Lower leg skin (tissue), 4 donors: Measurements from ENCODE around the gene TXNDC5. TPM values are rescaled to one million over a fixed set of nuclear protein-coding genes. Genes with fewer than 3 reads are reported as not detected.

Experiments
- DNase-seq, 2 donors: peaks; one replicate each; pipeline ENCODE4 v3.0.0-alpha.2; 2019; ENCODE audit warnings: low spot score in 2 of 2
- H3K4me3 ChIP-seq: fragments of 200-600 bp; sonication (generic); 2 replicates; pipeline ENCODE4 v1.5.1; 2017; ENCODE audit warnings: mild to moderate bottlenecking, low read depth; ENCODE audit not compliant: poor library complexity, severe bottlenecking
- POLR2A ChIP-seq, 2 donors: fragments of 450-650 bp; IDR thresholded peaks; one replicate each; pipeline ENCODE4 v1.6.1; 2016 to 2017; ENCODE audit warnings: antibody characterized with exemption in 2 of 2, mild to moderate bottlenecking in 1 of 2, moderate library complexity in 1 of 2
- WGBS, 2 donors: methylation state at CpG; one replicate each; pipeline ENCODE4 v1.1.5; 2018; 5-methylcytosine and 5-hydroxymethylcytosine counted together
- intact Hi-C: fragments of 100-400 bp; cut with DNase I; formaldehyde crosslinking; loops from one replicate; pipeline ENCODE4 v1.15.0; 2023; ENCODE audit warnings: low total_unique reads
- total RNA-seq, 4 donors: library from RNA; depleted of rRNA; stranded (reverse); fragments of >200 nt; gene quantifications; one replicate each; pipeline ENCODE4 v1.1.0, GENCODE V29; 2016
- TF ChIP-seq, protein P1 (sequence below), 3 donors: fragments of 450-650 bp; IDR thresholded peaks; one replicate each; pipeline ENCODE4 v1.5.1; 2016; ENCODE audit warnings: antibody characterized with exemption in 3 of 3, mild to moderate bottlenecking in 3 of 3, moderate library complexity in 2 of 3

TXNDC5 gene
- total RNA-seq, 4 donors from 2014 or later, result 29.3 to 68.5 (median 44.1) TPM

DNA sequence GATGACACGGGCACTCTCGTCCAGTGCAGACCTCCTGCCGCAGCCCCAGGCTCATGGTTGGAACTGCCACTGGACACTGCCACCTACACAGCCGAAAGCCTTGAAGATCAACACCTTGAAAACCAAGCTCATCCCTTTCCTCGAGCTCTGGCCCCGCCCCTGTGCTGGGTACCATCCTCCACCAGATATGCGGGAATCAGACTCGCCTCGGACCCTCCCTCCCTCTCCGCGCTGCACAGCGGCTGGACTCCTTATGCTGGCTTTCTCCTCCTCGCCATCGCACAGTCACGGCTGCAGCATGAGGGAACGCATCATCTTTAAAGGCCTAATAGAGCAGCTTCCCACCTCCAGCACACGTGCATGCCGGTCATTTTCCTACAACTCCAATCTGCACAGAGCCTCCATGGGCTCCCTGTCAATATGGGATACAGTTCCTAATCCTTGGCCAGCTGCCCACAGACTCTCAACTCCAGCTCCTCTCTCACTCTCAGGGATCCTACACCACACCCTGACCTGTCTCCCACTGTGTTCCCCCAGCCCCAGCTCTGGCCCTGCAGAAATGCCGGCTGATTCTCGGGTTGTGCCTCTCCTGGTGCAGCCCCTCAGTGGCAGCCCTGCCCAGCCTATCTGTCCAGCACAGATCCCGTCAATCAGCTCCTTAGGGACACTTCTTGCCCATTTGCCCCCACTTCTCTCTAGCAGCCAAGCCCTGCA is 23.2 kb downstream of the TXNDC5 start:
- 97 to 98% methylated on average over 21 of the region's 21 CpGs for WGBS, 2 donors
- intact Hi-C loops, result no loop called here
- TF ChIP-seq POLR2A (IDR thresholded peaks at IDR 0.05), result no peak
- TF ChIP-seq, protein P1, sequence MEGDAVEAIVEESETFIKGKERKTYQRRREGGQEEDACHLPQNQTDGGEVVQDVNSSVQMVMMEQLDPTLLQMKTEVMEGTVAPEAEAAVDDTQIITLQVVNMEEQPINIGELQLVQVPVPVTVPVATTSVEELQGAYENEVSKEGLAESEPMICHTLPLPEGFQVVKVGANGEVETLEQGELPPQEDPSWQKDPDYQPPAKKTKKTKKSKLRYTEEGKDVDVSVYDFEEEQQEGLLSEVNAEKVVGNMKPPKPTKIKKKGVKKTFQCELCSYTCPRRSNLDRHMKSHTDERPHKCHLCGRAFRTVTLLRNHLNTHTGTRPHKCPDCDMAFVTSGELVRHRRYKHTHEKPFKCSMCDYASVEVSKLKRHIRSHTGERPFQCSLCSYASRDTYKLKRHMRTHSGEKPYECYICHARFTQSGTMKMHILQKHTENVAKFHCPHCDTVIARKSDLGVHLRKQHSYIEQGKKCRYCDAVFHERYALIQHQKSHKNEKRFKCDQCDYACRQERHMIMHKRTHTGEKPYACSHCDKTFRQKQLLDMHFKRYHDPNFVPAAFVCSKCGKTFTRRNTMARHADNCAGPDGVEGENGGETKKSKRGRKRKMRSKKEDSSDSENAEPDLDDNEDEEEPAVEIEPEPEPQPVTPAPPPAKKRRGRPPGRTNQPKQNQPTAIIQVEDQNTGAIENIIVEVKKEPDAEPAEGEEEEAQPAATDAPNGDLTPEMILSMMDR (IDR thresholded peaks at IDR 0.05), result no peak

DNA sequence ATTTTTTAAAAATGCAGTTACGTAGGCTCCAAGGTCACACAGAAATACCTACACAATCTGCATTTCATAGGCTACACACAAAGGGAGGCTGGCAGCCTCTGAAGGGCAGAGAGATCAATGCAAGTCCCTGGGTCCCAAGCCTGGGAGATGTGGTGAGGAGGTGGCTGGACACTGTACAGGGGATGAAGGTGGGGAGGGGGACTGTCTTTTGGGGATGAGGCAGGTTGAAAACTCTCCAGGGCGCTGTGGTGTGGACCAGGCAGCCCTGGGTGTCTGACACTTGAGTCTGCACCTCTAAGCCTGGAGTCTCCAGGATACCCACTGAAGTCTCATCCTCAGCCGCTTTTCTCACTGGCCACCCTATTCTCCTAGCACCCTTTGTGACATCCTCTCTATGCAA is 24.5 kb downstream of the TXNDC5 start:
- 94 to 99% methylated on average over 3 of the region's 3 CpGs for WGBS, 2 donors
- TF ChIP-seq, protein P1 (IDR thresholded peaks at IDR 0.05), result no peak
- TF ChIP-seq POLR2A (IDR thresholded peaks at IDR 0.05), result no peak
- DNase-seq, result no peak
- no peak overlapping the region for H3K4me3 ChIP-seq
- intact Hi-C loops, result no loop called here

More for the DNA sequence above, 23.2 kb downstream of the TXNDC5 start:
- H3K4me3 ChIP-seq, result no peak overlapping the region
- DNase-seq, result no peak

DNA sequence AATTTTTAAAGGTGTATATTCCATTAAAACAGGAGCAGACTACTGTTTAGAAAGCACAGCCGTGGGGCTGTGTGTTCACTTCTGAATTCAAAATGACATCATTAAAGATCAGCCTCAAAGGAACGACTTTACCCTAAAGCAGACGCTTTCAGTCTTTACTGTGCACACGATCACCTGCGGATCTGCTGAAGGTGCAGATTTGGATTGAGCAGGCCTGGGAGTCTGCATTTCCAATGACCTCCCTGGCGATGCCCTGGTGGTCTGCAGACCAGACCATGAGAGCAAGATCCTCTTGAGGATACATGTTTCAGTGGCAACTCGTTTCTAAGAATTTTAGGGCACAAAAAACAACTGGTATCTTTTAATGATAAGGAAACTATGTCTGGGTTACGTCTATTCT is 27.2 kb downstream of the TXNDC5 start:
- no peak for DNase-seq
- no peak for TF ChIP-seq POLR2A (IDR thresholded peaks at IDR 0.05)
- TF ChIP-seq, protein P1 (IDR thresholded peaks at IDR 0.05), result no peak
- intact Hi-C loops, result no loop called here
- WGBS, 2 donors, result 93 to 96% methylated on average over 8 of the region's 8 CpGs
- no peak overlapping the region for H3K4me3 ChIP-seq

DNA sequence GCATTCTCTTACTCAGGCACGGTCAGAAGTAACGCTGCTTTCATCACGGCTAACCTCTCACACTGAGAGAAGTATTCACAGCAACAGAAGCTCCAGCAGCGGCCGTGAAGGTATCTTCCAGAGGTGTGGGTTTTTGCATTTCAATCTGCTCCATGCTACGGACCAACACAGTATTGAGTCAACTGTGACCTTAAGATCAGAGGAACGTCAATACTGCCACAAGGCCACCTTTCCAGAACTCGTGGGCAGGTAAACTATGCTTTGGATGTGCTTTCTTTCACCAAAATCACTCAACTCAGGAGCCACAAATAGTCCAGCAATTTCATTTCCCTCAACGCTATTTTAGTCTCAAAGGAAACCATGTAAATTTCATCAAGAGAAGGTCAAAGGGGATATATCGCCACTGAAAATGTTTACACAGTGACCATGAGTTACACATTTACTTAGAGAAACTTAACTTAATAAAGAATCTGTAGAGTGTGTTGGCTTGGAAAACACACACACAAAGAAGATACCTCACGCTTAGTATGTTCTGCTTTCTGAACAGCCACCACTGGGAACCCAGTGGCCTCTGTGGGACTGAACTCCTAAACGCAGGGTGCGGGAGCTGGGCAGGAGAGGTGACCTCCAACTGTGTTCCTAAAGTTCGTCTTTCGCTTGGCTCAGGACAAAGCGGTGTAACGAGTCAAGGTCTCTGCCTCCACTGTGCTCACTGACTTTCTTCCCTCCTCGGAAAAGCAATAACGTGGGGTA is 27.9 kb downstream of the TXNDC5 start:
- H3K4me3 ChIP-seq, result no peak overlapping the region
- DNase-seq, result no peak
- WGBS, 2 donors, result 86 to 87% methylated on average over 19 of the region's 19 CpGs
- TF ChIP-seq, protein P1 (IDR thresholded peaks at IDR 0.05), result no peak
- intact Hi-C loops, result no loop called here

DNA sequence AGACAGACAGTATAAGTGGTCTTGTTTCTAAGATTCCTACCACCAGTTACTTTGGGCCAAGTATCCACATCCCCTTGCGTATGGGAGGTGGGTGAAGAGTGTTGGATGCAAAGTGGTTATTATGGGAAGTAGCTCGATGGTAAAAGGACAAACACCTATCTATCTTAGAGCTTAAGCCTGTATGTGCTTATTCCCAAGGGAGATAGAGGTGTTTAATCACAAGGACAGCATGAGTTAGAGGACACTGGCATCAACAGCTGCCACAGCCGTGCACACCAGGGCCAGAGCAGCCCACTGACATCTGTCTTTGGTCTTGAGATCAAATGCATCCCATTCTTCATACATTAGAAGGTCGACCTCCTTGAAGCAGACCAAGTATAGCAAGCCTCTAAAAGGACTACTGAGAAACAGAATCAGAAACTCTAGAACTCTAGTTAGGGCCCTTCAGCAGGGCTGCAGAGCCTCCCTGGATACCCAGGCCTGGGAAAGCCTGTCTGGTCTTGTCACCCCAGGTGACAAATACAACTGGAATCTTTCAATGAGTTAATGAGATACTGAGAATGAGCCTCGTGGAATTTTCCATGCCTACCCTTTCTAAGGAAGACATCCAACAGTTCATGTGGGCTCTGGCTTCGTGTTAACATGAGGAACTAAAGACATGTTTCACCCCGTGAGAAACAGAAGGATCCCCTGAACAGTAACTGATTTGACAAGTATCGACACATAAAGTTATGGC is 28.7 kb downstream of the TXNDC5 start:
- 68 to 77% methylated on average over 8 of the region's 8 CpGs for WGBS, 2 donors
- no peak for DNase-seq
- TF ChIP-seq POLR2A (IDR thresholded peaks at IDR 0.05), result no peak
- TF ChIP-seq, protein P1 (IDR thresholded peaks at IDR 0.05), result no peak
- intact Hi-C loops, result no loop called here
- no peak overlapping the region for H3K4me3 ChIP-seq
